Mucosa of descending colon (tissue), 3 donors: ENCODE measurements around the gene WDR44. TPM values are rescaled to one million over a fixed set of nuclear protein-coding genes. Genes with fewer than 3 reads are reported as not detected.
"Not testable (repeated sequence)": the region's sequence is repeated elsewhere in the genome, so short reads cannot be mapped to it uniquely, and the experiment has no call there.

ENCODE experiments used
- ATAC-seq: fragments of 200-7000 bp; cut with Tn5 transposase; one replicate; pipeline ENCODE4 v1.9.1; 2020; ENCODE audit warnings: mild to moderate bottlenecking, moderate library complexity
- DNase-seq, 3 donors: peaks; one replicate each; pipeline ENCODE4 v3.0.0-alpha.2; 2020
- H3K36me3 ChIP-seq: fragments of 200-600 bp; one replicate; pipeline ENCODE4 v1.8.0; 2021; ENCODE audit warnings: low read depth, mild to moderate bottlenecking
- H3K4me1 ChIP-seq: fragments of 200-600 bp; one replicate; pipeline ENCODE4 v1.8.0; 2021; ENCODE audit warnings: low read depth, mild to moderate bottlenecking
- H3K4me3 ChIP-seq: fragments of 200-600 bp; one replicate; pipeline ENCODE4 v1.8.0; 2021; ENCODE audit warnings: mild to moderate bottlenecking
- H3K9me3 ChIP-seq: fragments of 200-600 bp; one replicate; pipeline ENCODE4 v1.8.0; 2021; ENCODE audit warnings: mild to moderate bottlenecking
- intact Hi-C, 2 donors: fragments of 100-400 bp; cut with DNase I in 1 of 2; cut with micrococcal nuclease in 1 of 2; formaldehyde crosslinking; loops; one replicate each; pipeline versions ENCODE4 v1.11.0 to v1.11.1; 2022; cut with DNase I, micrococcal nuclease
- total RNA-seq, 3 donors: library from RNA; stranded (reverse); fragmentation: NEBNext Ultra II Directional in 2 of 3; extraction: Animal tissue kit (Norgen Biotek cat#: 25700) in 2 of 3; gene quantifications; one replicate each; pipeline versions ENCODE4 v1.2.1 to v1.2.4, GENCODE V29; 2021 to 2023
- TF ChIP-seq, protein P1 (sequence below): fragments of 200-600 bp; IDR thresholded peaks from one replicate; pipeline ENCODE4 v1.8.0; 2022; ENCODE audit warnings: antibody characterized with exemption, mild to moderate bottlenecking
- donor health status: DM: no; HTN: no; CAD: no; lungs with moderate emphysema.
- donor health status: DM: no; HTN: no; CAD: no.
- donor health status: DM: no; HTN: yes; CAD: no.

The WDR44 gene
- total RNA-seq, 3 donors from 2014 or later, result 9.6 to 15.0 (median 10.7) TPM

DNA sequence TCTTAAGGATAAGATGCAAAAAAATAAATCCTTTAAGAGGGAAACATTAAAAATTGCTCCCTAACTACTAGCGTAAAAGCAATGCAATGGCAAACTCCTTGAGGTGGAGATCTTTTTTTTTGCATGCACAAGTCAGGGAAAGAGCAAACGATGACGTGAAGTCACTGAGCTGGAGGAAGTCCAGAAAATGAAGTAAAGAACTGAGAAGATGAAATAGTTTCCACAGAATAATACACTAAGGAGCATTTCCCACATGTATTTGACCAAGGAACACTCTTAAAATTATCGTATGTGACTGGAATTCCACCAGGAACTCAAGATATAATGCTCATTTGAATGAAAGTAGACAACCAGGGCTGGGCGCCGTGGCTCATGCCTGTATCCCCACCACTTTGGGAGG lies 128.7 kb downstream of the WDR44 start:
- no peak for DNase-seq
- no peak overlapping the region for H3K4me3 ChIP-seq
- no peaks in the 10 kb centered on the region for H3K36me3 ChIP-seq
- intact Hi-C loops, result loop anchor here in 1 of 2 donors (10.0 kb wide), 1 partner anchor 120 kb away; no protein-coding TSS in a partner anchor
- no peak for ATAC-seq
- no peaks in the 10 kb centered on the region for H3K9me3 ChIP-seq
- no peaks in the 10 kb centered on the region for H3K4me1 ChIP-seq
- TF ChIP-seq, protein P1, sequence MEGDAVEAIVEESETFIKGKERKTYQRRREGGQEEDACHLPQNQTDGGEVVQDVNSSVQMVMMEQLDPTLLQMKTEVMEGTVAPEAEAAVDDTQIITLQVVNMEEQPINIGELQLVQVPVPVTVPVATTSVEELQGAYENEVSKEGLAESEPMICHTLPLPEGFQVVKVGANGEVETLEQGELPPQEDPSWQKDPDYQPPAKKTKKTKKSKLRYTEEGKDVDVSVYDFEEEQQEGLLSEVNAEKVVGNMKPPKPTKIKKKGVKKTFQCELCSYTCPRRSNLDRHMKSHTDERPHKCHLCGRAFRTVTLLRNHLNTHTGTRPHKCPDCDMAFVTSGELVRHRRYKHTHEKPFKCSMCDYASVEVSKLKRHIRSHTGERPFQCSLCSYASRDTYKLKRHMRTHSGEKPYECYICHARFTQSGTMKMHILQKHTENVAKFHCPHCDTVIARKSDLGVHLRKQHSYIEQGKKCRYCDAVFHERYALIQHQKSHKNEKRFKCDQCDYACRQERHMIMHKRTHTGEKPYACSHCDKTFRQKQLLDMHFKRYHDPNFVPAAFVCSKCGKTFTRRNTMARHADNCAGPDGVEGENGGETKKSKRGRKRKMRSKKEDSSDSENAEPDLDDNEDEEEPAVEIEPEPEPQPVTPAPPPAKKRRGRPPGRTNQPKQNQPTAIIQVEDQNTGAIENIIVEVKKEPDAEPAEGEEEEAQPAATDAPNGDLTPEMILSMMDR, result no peak

DNA sequence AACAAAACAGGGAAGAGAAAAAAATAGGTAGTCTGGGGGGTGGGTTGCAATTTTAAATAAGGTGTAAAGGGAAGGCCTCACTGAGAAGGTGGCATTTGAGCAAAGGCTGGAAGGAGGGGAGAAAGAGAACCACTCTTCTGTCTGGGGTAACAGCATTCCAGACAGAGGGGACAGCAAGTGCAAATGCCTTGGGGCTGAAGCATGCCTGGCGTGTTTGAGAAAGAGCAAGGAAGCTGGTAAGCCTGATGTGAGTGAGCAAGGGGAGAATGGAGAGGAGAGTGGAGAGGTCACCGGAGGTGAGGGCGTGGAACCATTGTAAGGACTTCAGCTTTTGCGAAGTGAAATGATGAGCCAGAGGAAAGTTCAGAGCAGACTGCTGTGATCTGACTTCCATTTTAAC lies 130.0 kb downstream of the WDR44 start:
- TF ChIP-seq, protein P1, result no peak
- ATAC-seq (no peak), DNase-seq (no peak)
- Histone ChIP-seq H3K9me3 (no peaks in the 10 kb centered on the region), H3K4me3 (no peak overlapping the region), H3K36me3 (no peaks in the 10 kb centered on the region), H3K4me1 (no peaks in the 10 kb centered on the region)
- intact Hi-C loops, result loop anchor here in 1 of 2 donors (10.0 kb wide), 1 partner anchor 119 kb away; no protein-coding TSS in a partner anchor

DNA sequence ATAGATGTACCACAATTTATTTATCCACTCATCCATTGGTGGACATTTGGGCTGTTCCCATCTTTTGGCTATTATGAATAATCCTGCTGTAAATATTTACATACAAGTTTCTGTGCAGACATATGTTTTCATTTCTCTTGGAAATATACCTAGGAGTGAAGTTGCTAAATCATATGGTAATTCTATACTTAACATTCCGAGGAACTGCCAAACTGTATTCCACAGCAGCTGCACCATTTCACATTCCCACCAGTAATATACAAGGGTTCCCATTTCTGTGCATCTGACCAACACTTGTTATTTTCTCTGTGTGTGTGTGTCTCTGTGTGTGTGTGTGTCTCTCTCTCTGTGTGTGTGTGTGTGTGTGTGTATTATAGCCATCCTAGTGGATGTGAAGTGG lies 134.3 kb downstream of the WDR44 start:
- TF ChIP-seq, protein P1, result no peak
- Histone ChIP-seq H3K4me3 (no peak overlapping the region), H3K9me3 (no peaks in the 10 kb centered on the region), H3K4me1 (no peaks in the 10 kb centered on the region), H3K36me3 (no peaks in the 10 kb centered on the region)
- ATAC-seq (no peak), DNase-seq (no peak)
- intact Hi-C loops, result no loop called here

DNA sequence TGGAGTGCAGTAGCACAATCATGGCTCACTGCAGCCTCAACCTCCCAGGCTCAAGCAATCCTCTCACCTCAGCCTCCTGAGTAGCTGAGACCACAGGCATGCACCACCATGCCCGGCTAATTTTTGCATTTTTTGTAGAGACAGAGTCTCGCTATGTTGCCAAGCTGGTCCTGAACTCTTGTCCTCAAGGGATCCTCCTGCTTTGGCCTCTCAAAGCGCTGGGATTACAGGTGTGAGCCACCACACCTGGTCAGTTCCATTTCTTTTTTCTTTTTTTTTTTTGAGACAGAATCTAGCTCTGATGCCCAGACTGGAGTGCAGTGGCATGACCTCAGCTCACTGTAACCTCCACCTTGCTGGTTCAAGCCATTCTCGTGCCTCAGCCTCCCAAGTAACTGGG lies 136.5 kb downstream of the WDR44 start:
- H3K4me3 ChIP-seq, DNase-seq, intact Hi-C loops, ATAC-seq, H3K9me3 ChIP-seq, H3K4me1 ChIP-seq, H3K36me3 ChIP-seq: not testable (repeated sequence)

DNA sequence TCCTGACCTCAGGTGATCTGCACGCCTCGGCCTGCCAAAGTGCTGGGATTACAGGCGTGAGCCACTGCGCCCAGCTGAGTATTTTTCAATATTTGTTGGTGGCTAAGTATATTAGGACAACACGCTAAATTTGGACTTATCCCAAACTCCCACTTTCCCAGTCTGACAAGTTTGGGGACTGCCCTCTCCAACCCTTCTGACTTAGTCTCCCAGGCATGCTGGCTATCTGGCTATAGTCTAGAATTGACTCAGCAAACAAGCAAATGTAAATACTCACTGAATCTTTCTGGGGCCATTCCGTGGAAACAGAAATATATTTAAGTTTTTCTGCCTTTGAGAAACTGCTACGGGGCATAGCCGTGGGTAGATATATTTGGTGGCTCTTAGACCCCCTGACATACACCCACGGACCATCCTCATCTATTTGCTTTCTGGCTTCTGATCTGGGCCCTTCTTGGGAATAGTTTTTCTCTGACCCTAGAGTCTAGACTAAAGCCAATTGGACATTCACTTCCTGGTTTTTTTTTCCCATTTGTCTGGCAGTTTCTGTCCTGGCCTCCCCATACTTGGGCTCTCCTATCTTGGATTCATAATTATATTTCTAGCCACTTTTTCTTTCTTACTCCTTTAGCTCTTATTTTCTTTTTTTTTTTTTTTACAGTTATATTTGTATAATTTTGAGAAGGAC lies 138.5 kb downstream of the WDR44 start:
- DNase-seq (no peak), ATAC-seq (no peak)
- H3K36me3 ChIP-seq, result no peaks in the 10 kb centered on the region
- no peaks in the 10 kb centered on the region for H3K4me1 ChIP-seq
- no peak overlapping the region for H3K4me3 ChIP-seq
- intact Hi-C loops, result no loop called here
- H3K9me3 ChIP-seq, result no peaks in the 10 kb centered on the region
- TF ChIP-seq, protein P1, result no peak

DNA sequence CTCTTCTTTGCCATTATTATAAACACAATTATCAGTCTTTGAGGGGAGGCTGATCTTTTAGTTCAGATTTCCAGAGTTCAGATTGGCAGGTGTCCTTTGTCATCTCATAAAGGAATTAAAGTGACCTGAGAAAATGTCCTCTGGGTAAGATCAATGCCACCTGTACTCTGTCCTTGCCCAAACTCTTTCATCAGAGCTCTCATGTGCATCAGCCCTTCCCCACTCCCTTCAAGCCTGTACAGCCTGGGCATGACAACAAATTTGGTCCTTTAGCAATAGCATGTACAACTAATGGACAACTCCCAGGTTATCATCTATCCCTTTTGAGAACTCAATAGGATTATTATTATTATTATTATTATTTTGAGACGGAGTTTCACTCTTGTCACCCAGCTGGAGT lies 140.8 kb downstream of the WDR44 start:
- H3K4me3 ChIP-seq, H3K9me3 ChIP-seq, ATAC-seq, H3K4me1 ChIP-seq, DNase-seq, intact Hi-C loops, H3K36me3 ChIP-seq: not testable (repeated sequence)

DNA sequence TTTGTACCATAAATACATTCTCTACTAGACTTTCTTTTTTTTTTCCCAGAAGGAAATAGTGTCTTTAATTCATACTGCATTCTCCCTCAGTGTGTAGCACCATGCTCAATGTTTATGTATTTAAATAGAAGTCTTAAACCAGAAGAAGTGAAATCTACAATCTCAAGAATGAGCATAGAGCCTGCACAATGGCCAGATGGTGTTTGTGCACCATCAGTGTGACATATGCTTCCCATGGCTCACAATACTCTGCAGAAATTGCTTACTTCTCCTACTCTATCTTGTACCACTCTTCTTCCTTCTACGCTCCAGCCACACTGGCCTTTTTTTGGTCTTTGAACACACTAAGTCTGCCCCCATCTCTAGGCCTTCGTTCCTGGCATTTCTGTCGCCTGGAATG lies 147.1 kb downstream of the WDR44 start:
- Histone ChIP-seq H3K36me3 (no peaks in the 10 kb centered on the region), H3K4me1 (no peaks in the 10 kb centered on the region), H3K9me3 (no peaks in the 10 kb centered on the region), H3K4me3 (no peak overlapping the region)
- DNase-seq (no peak), ATAC-seq (no peak)
- intact Hi-C loops, result no loop called here
- TF ChIP-seq, protein P1, result no peak
